NCI-H2081 treated with DMSO at 0.1 percent for 48 hours (cell line): Measurements from ENCODE around the gene ERCC8.

ENCODE experiments used
- DNase-seq: peaks from one replicate; lab custom pipeline; 2025; lab: John Stamatoyannopoulos, UW

Gene ERCC8

DNA sequence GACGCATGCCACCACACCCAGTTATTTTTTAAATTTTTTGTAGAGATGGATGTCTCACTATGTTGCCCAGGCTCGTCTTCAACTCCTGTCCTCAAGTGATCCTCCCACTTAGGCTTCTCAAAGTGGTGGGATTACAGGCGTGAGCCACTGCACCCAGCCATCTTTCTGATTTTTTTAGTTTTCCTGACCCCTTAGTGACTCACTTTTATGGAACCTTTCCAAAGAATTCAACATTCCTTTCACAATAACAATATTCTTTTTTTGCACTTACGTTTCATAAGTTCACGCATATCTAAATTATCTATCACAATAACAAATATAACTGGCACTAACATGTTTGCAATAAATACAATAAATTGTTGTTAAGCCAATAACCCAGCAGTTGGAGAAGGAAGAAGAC is 109.3 kb downstream of the ERCC8 start:
- no peak for DNase-seq

DNA sequence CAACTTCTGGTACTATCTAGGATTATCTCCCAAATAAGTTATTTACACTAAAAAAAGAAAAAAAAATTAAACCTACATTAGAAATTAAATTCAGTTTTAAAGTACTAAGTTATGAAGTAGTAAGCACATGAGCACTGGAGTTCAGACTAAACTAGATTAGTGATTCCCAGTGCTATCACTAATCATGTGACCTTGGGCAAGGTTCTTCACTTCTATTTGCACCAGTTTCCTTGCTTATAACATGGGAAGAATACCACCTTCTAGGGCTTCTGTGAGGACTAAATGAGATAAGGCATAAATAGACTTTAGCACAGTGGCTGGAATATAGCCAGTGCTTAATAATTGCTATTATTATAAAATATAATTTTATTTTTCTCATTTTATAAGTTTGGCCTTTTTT is 111.3 kb downstream of the ERCC8 start:
- DNase-seq: no peak

DNA sequence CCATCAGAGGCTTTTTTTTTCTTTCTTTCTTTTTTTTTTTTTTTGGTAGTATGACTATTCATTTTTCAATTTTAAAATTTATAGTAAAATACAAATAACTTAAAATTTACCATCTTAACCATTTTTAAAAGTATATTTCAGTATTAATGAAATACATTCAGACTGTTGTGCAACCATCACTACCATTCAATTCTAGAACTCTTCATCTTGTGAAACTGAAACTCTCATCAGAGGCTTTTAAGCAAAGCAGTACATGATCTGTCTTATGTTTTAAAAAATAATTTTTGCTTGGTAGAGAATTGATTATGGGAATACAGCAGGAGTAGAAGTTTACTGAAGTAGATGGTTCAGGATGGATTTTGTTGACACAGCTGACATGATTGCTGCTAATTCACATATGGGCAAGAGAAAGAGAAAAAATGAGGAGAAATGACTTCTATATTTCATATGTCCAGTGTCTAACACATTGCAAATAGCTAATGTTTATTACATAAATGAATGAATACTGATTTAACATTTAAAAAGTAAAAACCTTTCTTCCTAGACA is 114.2 kb downstream of the ERCC8 start:
- DNase-seq: no peak

DNA sequence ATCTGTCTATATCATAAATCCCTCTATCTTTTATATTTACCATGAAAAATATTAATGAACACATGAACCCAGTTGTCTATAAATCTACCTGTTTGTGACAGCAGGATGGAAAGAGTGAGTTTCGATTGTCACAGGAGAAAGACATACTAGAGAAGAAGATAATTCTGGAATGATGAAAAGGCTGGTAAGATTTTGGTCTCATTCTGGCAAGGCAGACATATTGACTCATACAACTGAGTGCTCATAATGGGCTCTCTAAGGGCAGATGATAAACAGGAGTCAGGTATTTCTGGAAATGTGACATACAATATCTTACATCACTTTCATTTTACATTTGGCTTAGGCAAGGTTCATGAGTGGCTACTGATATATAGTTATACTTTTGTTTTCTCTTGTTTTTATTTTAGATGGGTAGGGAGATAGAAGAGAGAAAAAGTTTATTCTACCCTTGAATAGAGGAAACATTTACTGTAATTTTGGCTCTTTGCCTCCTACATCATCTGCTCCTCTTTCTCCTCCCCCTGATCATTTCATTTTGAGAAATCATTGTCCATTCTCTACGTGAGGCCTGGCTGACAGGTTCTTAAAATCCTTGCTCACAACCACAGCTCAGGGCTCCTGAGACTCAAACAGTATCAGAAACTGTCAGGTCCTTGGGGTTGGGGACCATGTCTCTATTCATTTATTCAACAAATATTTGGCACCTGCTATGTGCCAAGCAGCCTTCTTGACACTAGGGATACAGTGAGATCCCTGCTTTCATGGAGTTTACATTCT is 115.2 kb downstream of the ERCC8 start:
- DNase-seq: no peak

DNA sequence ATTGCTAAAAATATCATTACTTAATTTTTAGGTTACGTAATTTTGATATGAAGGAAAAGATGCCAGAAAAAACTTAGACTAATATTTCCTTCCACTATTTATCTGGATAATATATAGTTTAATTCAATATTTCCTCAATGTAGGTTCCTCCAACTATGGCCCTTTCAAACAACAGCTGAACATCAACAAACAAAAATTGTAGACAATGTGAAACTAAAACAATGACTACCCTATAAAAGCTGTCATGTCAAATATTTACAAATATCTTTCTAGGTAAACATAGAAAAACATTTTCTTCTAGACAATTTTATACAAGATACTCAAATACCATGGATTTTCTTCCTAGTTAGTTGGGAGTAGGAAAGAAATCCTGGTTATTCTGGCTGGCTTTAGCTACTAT is 117.7 kb downstream of the ERCC8 start:
- no peak for DNase-seq

DNA sequence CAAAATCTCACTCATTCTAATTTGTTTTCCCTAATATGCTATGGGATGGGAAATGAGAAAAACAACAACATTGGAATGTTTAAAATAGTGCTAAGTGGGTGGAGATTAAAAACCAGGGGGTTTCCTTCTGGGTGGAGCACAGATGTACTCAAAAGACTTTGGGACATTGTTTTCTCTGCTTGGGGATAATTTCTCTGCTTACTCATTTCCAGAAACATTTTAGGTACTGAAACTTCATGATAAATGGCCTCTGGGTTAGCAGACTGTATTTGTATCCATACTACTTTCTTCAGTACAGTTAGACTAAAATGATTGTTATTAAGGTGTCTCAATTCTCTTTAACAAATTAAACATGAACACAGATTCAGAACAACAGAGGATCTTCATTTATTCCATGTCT is 118.2 kb downstream of the ERCC8 start:
- DNase-seq: no peak
